Stimulated activated CD4-positive, alpha-beta T cell treated with anti-CD3 and anti-CD28 coated beads, Interleukin-1b, Interleukin-23, amount 100 ng/mL, for 4 hours (primary cell): ENCODE measurements around the gene BTBD9.

Experiments
- DNase-seq, 2 donors: peaks; one replicate each; pipeline ENCODE4 v3.0.0-alpha.2; 2020; ENCODE audit warnings: low read depth in 2 of 2

BTBD9 gene

GRCh38 chr6:38346291-38347079 is 293.2 kb downstream of the BTBD9 start:
- no peak for DNase-seq

- DNase-seq, result no peak
Observed at GRCh38 chr6:38345586-38345985, 294.1 kb downstream of the BTBD9 start.

GRCh38 chr6:38341496-38341895 is 298.2 kb downstream of the BTBD9 start:
- no peak for DNase-seq

GRCh38 chr6:38339914-38340313 is 299.8 kb downstream of the BTBD9 start:
- DNase-seq, result no peak

- no peak for DNase-seq
Observed at GRCh38 chr6:38337819-38338465, 301.8 kb downstream of the BTBD9 start.

- no peak for DNase-seq
Observed at GRCh38 chr6:38336922-38337321, 302.8 kb downstream of the BTBD9 start.

- no peak for DNase-seq
Observed at GRCh38 chr6:38326837-38327236, 312.9 kb downstream of the BTBD9 start.

- no peak for DNase-seq
Observed at GRCh38 chr6:38323216-38323615, 316.5 kb downstream of the BTBD9 start.

GRCh38 chr6:38322138-38322537 is 317.6 kb downstream of the BTBD9 start:
- DNase-seq, result no peak

- no peak for DNase-seq
Observed at GRCh38 chr6:38320843-38321242, 318.9 kb downstream of the BTBD9 start.

- DNase-seq, result no peak
Observed at GRCh38 chr6:38320358-38320757, 319.4 kb downstream of the BTBD9 start.

GRCh38 chr6:38319256-38320212 is 320.2 kb downstream of the BTBD9 start:
- no peak for DNase-seq

GRCh38 chr6:38316099-38316868 is 323.4 kb downstream of the BTBD9 start:
- no peak for DNase-seq

- DNase-seq, result no peak
Observed at GRCh38 chr6:38311201-38311600, 328.5 kb downstream of the BTBD9 start.

GRCh38 chr6:38310061-38310460 is 329.7 kb downstream of the BTBD9 start:
- DNase-seq, result no peak

- DNase-seq, result no peak
Observed at GRCh38 chr6:38307740-38308139, 332.0 kb downstream of the BTBD9 start.

- no peak for DNase-seq
Observed at GRCh38 chr6:38306931-38307330, 332.8 kb downstream of the BTBD9 start.

GRCh38 chr6:38305995-38306681 is 333.6 kb downstream of the BTBD9 start:
- no peak for DNase-seq

- DNase-seq, result no peak
Observed at GRCh38 chr6:38302838-38303237, 336.9 kb downstream of the BTBD9 start.

- no peak for DNase-seq
Observed at GRCh38 chr6:38302081-38302480, 337.6 kb downstream of the BTBD9 start.
